H1 (cell line): ENCODE measurements around the gene PAEP. TPM values are rescaled to one million over a fixed set of nuclear protein-coding genes. Genes with fewer than 3 reads are reported as not detected.

Experiments used
- BRCA1 ChIP-seq: IDR thresholded peaks from 2 replicates; pipeline ENCODE4 v1.6.1; 2012; ENCODE audit warnings: low read depth, low read length, improper control_type of control experiment
- CTBP2 ChIP-seq: IDR thresholded peaks from 2 replicates; pipeline ENCODE4 v1.7.0; 2011; ENCODE audit warnings: borderline replicate concordance, mild to moderate bottlenecking, moderate library complexity, mixed read lengths, low read length; ENCODE audit not compliant: insufficient read depth, insufficient read length
- E2F6 ChIP-seq: IDR thresholded peaks from 2 replicates; pipeline ENCODE4 v1.6.1; 2012; ENCODE audit warnings: inconsistent platforms
- RFX5 ChIP-seq: IDR thresholded peaks from 2 replicates; pipeline ENCODE4 v1.6.1; 2011; ENCODE audit warnings: low read depth, low read length, improper control_type of control experiment, borderline replicate concordance
- polyA plus RNA-seq, 7 experiments: library from polyadenylated mRNA; depleted of rRNA in 3 of 7; stranded (reverse) in 5 of 7; unstranded in 2 of 7; fragments of >200 nt in 5 of 7; fragments of 200-250 nt in 2 of 7; gene quantifications; 1 replicate in 5 of 7; 2 replicates in 1 of 7; 4 replicates in 1 of 7; pipeline versions ENCODE4 v1.2.1 to v1.2.3, GENCODE V29; 2011 to 2013; ENCODE audit warnings: missing spikeins in 2 of 7, mixed read lengths in 2 of 7
- total RNA-seq: library from RNA; stranded (reverse); fragmentation: NEBNext Ultra II Directional; extraction: Animal tissue kit (Norgen Biotek cat#: 25700); gene quantifications from 2 replicates; pipeline ENCODE4 v1.2.1, GENCODE V29; 2021

Gene PAEP
- total and polyA plus RNA-seq, 2 of the 8 experiments (the other 6 are each of a cell fraction or from before 2014, with no cell fraction given), result not detected

- TF ChIP-seq E2F6, result no peak
- no peak for TF ChIP-seq BRCA1
- TF ChIP-seq CTBP2, result no peak
- no peak for TF ChIP-seq RFX5
- TF ChIP-seq, all 59 proteins: peak for 0
Observed at GRCh38 chr9:135601988-135602387, 40.4 kb downstream of the PAEP start (continued).
